Mucosa of rectum (tissue), 2 donors: ENCODE results near the gene D2HGDH.
"Not testable (repeated sequence)": the region's sequence is repeated elsewhere in the genome, so short reads cannot be mapped to it uniquely, and the experiment has no call there.

Experiments used
- H3K27ac ChIP-seq, 2 donors: one replicate each; pipeline ENCODE4 v1.7.0; 2013; ENCODE audit warnings: inconsistent platforms in 2 of 2, low read depth in 2 of 2, low read length in 2 of 2
- H3K27me3 ChIP-seq, 2 donors: one replicate each; pipeline ENCODE4 v1.7.0; 2013; ENCODE audit warnings: low read length in 2 of 2; ENCODE audit not compliant: control insufficient read depth in 2 of 2, insufficient read depth in 2 of 2
- H3K36me3 ChIP-seq, 2 donors: one replicate each; pipeline ENCODE4 v1.7.0; 2013; ENCODE audit warnings: low read length in 2 of 2; ENCODE audit not compliant: control insufficient read depth in 2 of 2, insufficient read depth in 2 of 2
- H3K4me1 ChIP-seq, 2 donors: one replicate each; pipeline ENCODE4 v1.7.0; 2013; ENCODE audit warnings: low read length in 2 of 2, mild to moderate bottlenecking in 1 of 2; ENCODE audit not compliant: control insufficient read depth in 2 of 2, insufficient read depth in 2 of 2
- H3K4me3 ChIP-seq, 2 donors: one replicate each; pipeline ENCODE4 v1.7.0; 2013; ENCODE audit warnings: low read length in 2 of 2
- H3K9ac ChIP-seq, 2 donors: one replicate each; pipeline ENCODE4 v1.7.0; 2013; ENCODE audit warnings: low read length in 2 of 2, low read depth in 1 of 2, mild to moderate bottlenecking in 1 of 2
- H3K9me3 ChIP-seq, 2 donors: one replicate each; pipeline ENCODE4 v1.7.0; 2013; ENCODE audit warnings: low read length in 2 of 2; ENCODE audit not compliant: control insufficient read depth in 2 of 2
- donor health status: healthy.
- donor health status: Normal muscosa, but diverticular disease.

D2HGDH gene

GRCh38 chr2:241724259-241724974 is 10.0 kb upstream of the D2HGDH start:
- Histone ChIP-seq H3K27me3 (no peaks in the 10 kb centered on the region), H3K36me3 (peaks cover 33 to 45% of the 10 kb centered on the region in 2 donors), H3K27ac (no peak overlapping the region), H3K4me3 (no peak overlapping the region), H3K9ac (no peak overlapping the region), H3K4me1 (no peaks in the 10 kb centered on the region), H3K9me3 (peaks cover 0 to 7% of the 10 kb centered on the region in 2 donors)

GRCh38 chr2:241724975-241725870 is 9.2 kb upstream of the D2HGDH start:
- H3K4me1 ChIP-seq, result no peaks in the 10 kb centered on the region
- H3K36me3 ChIP-seq, result peaks cover 25 to 37% of the 10 kb centered on the region in 2 donors
- no peak overlapping the region for H3K9ac ChIP-seq
- H3K27ac ChIP-seq, result no peak overlapping the region
- H3K27me3 ChIP-seq, result no peaks in the 10 kb centered on the region
- no peak overlapping the region for H3K4me3 ChIP-seq
- H3K9me3 ChIP-seq, result peaks cover 0 to 7% of the 10 kb centered on the region in 2 donors

GRCh38 chr2:241726459-241726858 is 8.0 kb upstream of the D2HGDH start:
- Histone ChIP-seq H3K4me3 (no peak overlapping the region), H3K27ac (no peak overlapping the region), H3K27me3 (no peaks in the 10 kb centered on the region), H3K36me3 (peaks cover 14 to 26% of the 10 kb centered on the region in 2 donors), H3K4me1 (no peaks in the 10 kb centered on the region), H3K9me3 (peaks cover 0 to 7% of the 10 kb centered on the region in 2 donors), H3K9ac (no peak overlapping the region)

- Histone ChIP-seq H3K4me3 (no peak overlapping the region), H3K9ac (no peak overlapping the region), H3K36me3 (peaks cover 8 to 20% of the 10 kb centered on the region in 2 donors), H3K4me1 (peaks cover 0 to under 1% of the 10 kb centered on the region in 2 donors), H3K27me3 (no peaks in the 10 kb centered on the region), H3K27ac (no peak overlapping the region), H3K9me3 (peaks cover 0 to 4% of the 10 kb centered on the region in 2 donors)
These were observed 6.4 kb upstream of the D2HGDH start for GRCh38 chr2:241728000-241728399.

GRCh38 chr2:241728627-241729026 is 5.8 kb upstream of the D2HGDH start:
- H3K27ac ChIP-seq, result no peak overlapping the region
- H3K9ac ChIP-seq, result no peak overlapping the region
- no peak overlapping the region for H3K4me3 ChIP-seq

GRCh38 chr2:241729868-241730267 is 4.6 kb upstream of the D2HGDH start:
- peaks cover 6 to 10% of the 10 kb centered on the region in 2 donors for H3K4me1 ChIP-seq
- H3K9me3 ChIP-seq, result no peaks in the 10 kb centered on the region
- no peak overlapping the region for H3K4me3 ChIP-seq
- H3K27ac ChIP-seq, result no peak overlapping the region
- H3K9ac ChIP-seq, result no peak overlapping the region
- peaks cover 0 to 5% of the 10 kb centered on the region in 2 donors for H3K36me3 ChIP-seq
- no peaks in the 10 kb centered on the region for H3K27me3 ChIP-seq

More at GRCh38 chr2:241728627-241729026, 5.8 kb upstream of the D2HGDH start:
- H3K36me3 ChIP-seq, result peaks cover 2 to 14% of the 10 kb centered on the region in 2 donors
- H3K27me3 ChIP-seq, result no peaks in the 10 kb centered on the region
- H3K9me3 ChIP-seq, result no peaks in the 10 kb centered on the region
- peaks cover under 1 to 5% of the 10 kb centered on the region in 2 donors for H3K4me1 ChIP-seq

GRCh38 chr2:241730671-241731293 is 3.6 kb upstream of the D2HGDH start:
- Histone ChIP-seq H3K4me3 (no peak overlapping the region), H3K4me1 (peaks cover 9 to 10% of the 10 kb centered on the region in 2 donors), H3K9me3 (no peaks in the 10 kb centered on the region), H3K36me3 (peaks cover 0 to 4% of the 10 kb centered on the region in 2 donors), H3K27ac (no peak overlapping the region), H3K9ac (no peak overlapping the region), H3K27me3 (no peaks in the 10 kb centered on the region)

- not testable (repeated sequence) for H3K9me3 ChIP-seq, H3K9ac ChIP-seq, H3K4me1 ChIP-seq, H3K27me3 ChIP-seq, H3K27ac ChIP-seq, H3K36me3 ChIP-seq
- H3K4me3 ChIP-seq, result peak overlapping the region in 1 of 2 donors; percentile 10
These were observed 1.8 kb upstream of the D2HGDH start for GRCh38 chr2:241732513-241733186.

GRCh38 chr2:241733391-241734207 is 831 bp upstream of the D2HGDH start:
- Histone ChIP-seq H3K9ac (peak overlapping the region in 1 of 2 donors; percentile 63), H3K27ac (peak overlapping the region in 1 of 2 donors; percentile 38), H3K36me3 (peaks cover 0 to 5% of the 10 kb centered on the region in 2 donors), H3K9me3 (no peaks in the 10 kb centered on the region), H3K27me3 (no peaks in the 10 kb centered on the region), H3K4me3 (peak overlapping the region; percentile 56 to 99), H3K4me1 (peaks cover 9 to 10% of the 10 kb centered on the region in 2 donors)
